Measurements from ENCODE around the gene TCAP.

The TCAP gene

DNA sequence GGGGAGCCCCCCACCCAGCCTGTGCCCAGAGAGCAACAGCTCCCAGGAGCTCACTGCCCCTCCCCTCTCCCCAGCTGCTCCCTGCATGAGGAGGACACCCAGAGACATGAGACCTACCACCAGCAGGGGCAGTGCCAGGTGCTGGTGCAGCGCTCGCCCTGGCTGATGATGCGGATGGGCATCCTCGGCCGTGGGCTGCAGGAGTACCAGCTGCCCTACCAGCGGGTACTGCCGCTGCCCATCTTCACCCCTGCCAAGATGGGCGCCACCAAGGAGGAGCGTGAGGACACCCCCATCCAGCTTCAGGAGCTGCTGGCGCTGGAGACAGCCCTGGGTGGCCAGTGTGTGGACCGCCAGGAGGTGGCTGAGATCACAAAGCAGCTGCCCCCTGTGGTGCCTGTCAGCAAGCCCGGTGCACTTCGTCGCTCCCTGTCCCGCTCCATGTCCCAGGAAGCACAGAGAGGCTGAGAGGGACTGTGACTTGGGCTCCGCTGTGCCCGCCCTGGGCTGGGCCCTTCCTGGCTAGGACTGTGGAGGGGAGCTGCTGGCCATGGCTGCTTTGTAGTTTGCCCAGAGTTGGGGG, 584 bp downstream of the TCAP start:
- Histone ChIP-seq H3K9me3 (replicated peaks; ENCODE audit: insufficient read depth, low read length) (no peaks in the 10 kb centered on the region), H3K79me2 (ENCODE audit: low read length) (no peaks in the 10 kb centered on the region), H4K20me1 (ENCODE audit: insufficient read depth, low read length) (no peaks in the 10 kb centered on the region), H3F3A (ENCODE audit: insufficient read depth, low read length) (no peaks in the 10 kb centered on the region), H3K4me3 (ENCODE audit: low read length) (no peak overlapping the region), H3K9ac (ENCODE audit: low read length) (no peak overlapping the region), H3K9me2 (replicated peaks; ENCODE audit: insufficient read depth, low read length) (no peaks in the 10 kb centered on the region), H3K27me3 (replicated peaks; ENCODE audit: insufficient read depth, low read length) (peaks cover 27% of the 10 kb centered on the region), H2AFZ (ENCODE audit: low read length) (no peak overlapping the region), H3K27ac (ENCODE audit: low read length) (no peak overlapping the region), H3K36me3 (replicated peaks; ENCODE audit: insufficient read depth, low read length) (no peaks in the 10 kb centered on the region), H3K4me1 (ENCODE audit: low read length) (no peaks in the 10 kb centered on the region), H3K4me2 (ENCODE audit: low read depth, low read length) (no peak overlapping the region)
- TF ChIP-seq EZH2phosphoT487 (IDR thresholded peaks at IDR 0.05; ENCODE audit: low read length): no peak
- TF ChIP-seq EZH2 (optimal IDR thresholded peaks at IDR 0.05; ENCODE audit: low read depth, low read length): no peak
- TF ChIP-seq CTCF (IDR thresholded peaks at IDR 0.05; ENCODE audit: low read length): no peak; the same call in 1 of the 2 replicates
- no peak for DNase-seq

- TF ChIP-seq CTCF (IDR thresholded peaks at IDR 0.05; ENCODE audit: low read length): no peak
- no peak for TF ChIP-seq EZH2phosphoT487 (IDR thresholded peaks at IDR 0.05; ENCODE audit: low read length)
- no peak for TF ChIP-seq EZH2 (optimal IDR thresholded peaks at IDR 0.05; ENCODE audit: low read depth, low read length)
- Histone ChIP-seq H3K9me3 (replicated peaks; ENCODE audit: insufficient read depth, low read length) (no peaks in the 10 kb centered on the region), H3K9ac (ENCODE audit: low read length) (no peak overlapping the region), H3K4me3 (ENCODE audit: low read length) (no peak overlapping the region), H4K20me1 (ENCODE audit: insufficient read depth, low read length) (no peaks in the 10 kb centered on the region), H3K4me1 (ENCODE audit: low read length) (no peaks in the 10 kb centered on the region), H3K36me3 (replicated peaks; ENCODE audit: insufficient read depth, low read length) (no peaks in the 10 kb centered on the region), H3K27ac (ENCODE audit: low read length) (no peak overlapping the region), H3K4me2 (ENCODE audit: low read depth, low read length) (no peak overlapping the region), H3F3A (ENCODE audit: insufficient read depth, low read length) (no peaks in the 10 kb centered on the region), H3K9me2 (replicated peaks; ENCODE audit: insufficient read depth, low read length) (no peaks in the 10 kb centered on the region), H2AFZ (ENCODE audit: low read length) (no peak overlapping the region), H3K27me3 (replicated peaks; ENCODE audit: insufficient read depth, low read length) (peaks cover 27% of the 10 kb centered on the region), H3K79me2 (ENCODE audit: low read length) (no peaks in the 10 kb centered on the region)
- no peak for DNase-seq
Observed at GRCh38 chr17:39666231-39666600, 1.1 kb downstream of the TCAP start.

GRCh38 chr17:39666601-39667261, 1.6 kb downstream of the TCAP start:
- no peak overlapping the region for H2AFZ ChIP-seq (ENCODE audit: low read length)
- H3K4me2 ChIP-seq (ENCODE audit: low read depth, low read length): no peak overlapping the region
- H3K9me2 ChIP-seq (replicated peaks; ENCODE audit: insufficient read depth, low read length): no peaks in the 10 kb centered on the region
- no peak for DNase-seq
- H3K79me2 ChIP-seq (ENCODE audit: low read length): no peaks in the 10 kb centered on the region
- no peak overlapping the region for H3K27ac ChIP-seq (ENCODE audit: low read length)
- no peaks in the 10 kb centered on the region for H3K36me3 ChIP-seq (replicated peaks; ENCODE audit: insufficient read depth, low read length)
- H3F3A ChIP-seq (ENCODE audit: insufficient read depth, low read length): no peaks in the 10 kb centered on the region
- no peak overlapping the region for H3K9ac ChIP-seq (ENCODE audit: low read length)
- TF ChIP-seq EZH2phosphoT487 (IDR thresholded peaks at IDR 0.05; ENCODE audit: low read length) (no peak), CTCF (IDR thresholded peaks at IDR 0.05; ENCODE audit: low read length) (no peak), EZH2 (optimal IDR thresholded peaks at IDR 0.05; ENCODE audit: low read depth, low read length) (no peak)
- no peak overlapping the region for H3K4me3 ChIP-seq (ENCODE audit: low read length)
- peaks cover 27% of the 10 kb centered on the region for H3K27me3 ChIP-seq (replicated peaks; ENCODE audit: insufficient read depth, low read length)
- no peaks in the 10 kb centered on the region for H4K20me1 ChIP-seq (ENCODE audit: insufficient read depth, low read length)
- no peaks in the 10 kb centered on the region for H3K4me1 ChIP-seq (ENCODE audit: low read length)
- no peaks in the 10 kb centered on the region for H3K9me3 ChIP-seq (replicated peaks; ENCODE audit: insufficient read depth, low read length)
